H9 (cell line): Measurements from ENCODE around the gene IL24. TPM values are rescaled to one million over a fixed set of nuclear protein-coding genes. Genes with fewer than 3 reads are reported as not detected.

ENCODE experiments used
- DNase-seq: peaks from one replicate; pipeline ENCODE4 v3.0.0-alpha.2; 2017
- H2AFZ ChIP-seq: one replicate; pipeline ENCODE4 v1.6.1; 2013; ENCODE audit warnings: mild to moderate bottlenecking, low read length, control low read depth, moderate library complexity
- H2AK5ac ChIP-seq: 2 replicates; pipeline ENCODE4 v1.6.1; 2013; ENCODE audit warnings: low read length, control low read depth, mixed read lengths; ENCODE audit not compliant: insufficient read length
- H2BK120ac ChIP-seq: one replicate; pipeline ENCODE4 v1.6.1; 2013; ENCODE audit warnings: low read depth, mild to moderate bottlenecking, low read length, control low read depth, inconsistent platforms; ENCODE audit not compliant: poor library complexity, severe bottlenecking
- H2BK12ac ChIP-seq: 2 replicates; pipeline ENCODE4 v1.6.1; 2013; ENCODE audit warnings: low read length, control low read depth, mixed read lengths, low read depth; ENCODE audit not compliant: insufficient read length
- H2BK15ac ChIP-seq: 2 replicates; pipeline ENCODE4 v1.6.1; 2013; ENCODE audit warnings: low read depth, low read length, control low read depth
- H2BK20ac ChIP-seq: one replicate; pipeline ENCODE4 v1.6.1; 2013; ENCODE audit warnings: low read depth, mild to moderate bottlenecking, low read length, control low read depth, inconsistent platforms; ENCODE audit not compliant: poor library complexity, severe bottlenecking
- H2BK5ac ChIP-seq: 2 replicates; pipeline ENCODE4 v1.6.1; 2013; ENCODE audit warnings: low read length, control low read depth, mixed read lengths; ENCODE audit not compliant: insufficient read length
- H3K14ac ChIP-seq: 2 replicates; pipeline ENCODE4 v1.6.1; 2013; ENCODE audit warnings: low read length, control low read depth; ENCODE audit not compliant: insufficient read depth
- H3K18ac ChIP-seq: 2 replicates; pipeline ENCODE4 v1.6.1; 2013; ENCODE audit warnings: low read depth, mild to moderate bottlenecking, mixed read lengths, low read length, control low read depth; ENCODE audit not compliant: insufficient read length
- H3K23ac ChIP-seq: 2 replicates; pipeline ENCODE4 v1.6.1; 2013; ENCODE audit warnings: low read length, control low read depth, mixed read lengths, low read depth; ENCODE audit not compliant: insufficient read length
- H3K23me2 ChIP-seq: 2 replicates; pipeline ENCODE4 v1.6.1; 2013; ENCODE audit warnings: low read depth, mild to moderate bottlenecking, mixed read lengths, low read length, control low read depth; ENCODE audit not compliant: insufficient read length, poor library complexity, severe bottlenecking
- H3K27ac ChIP-seq: 2 replicates; pipeline ENCODE4 v1.5.1; 2013; ENCODE audit warnings: low read length, control low read depth, mixed read lengths, low read depth; ENCODE audit not compliant: insufficient read length
- H3K27me3 ChIP-seq: 2 replicates; pipeline ENCODE4 v1.6.1; 2013; ENCODE audit warnings: low read length, control low read depth, inconsistent platforms; ENCODE audit not compliant: insufficient read depth
- H3K4ac ChIP-seq: 2 replicates; pipeline ENCODE4 v1.6.1; 2013; ENCODE audit warnings: low read depth, mild to moderate bottlenecking, control low read depth, inconsistent platforms, low read length, moderate library complexity
- H3K4me1 ChIP-seq: 2 replicates; pipeline ENCODE4 v1.6.1; 2013; ENCODE audit warnings: low read length, control low read depth, inconsistent platforms; ENCODE audit not compliant: insufficient read depth
- H3K4me2 ChIP-seq: 2 replicates; pipeline ENCODE4 v1.6.1; 2013; ENCODE audit warnings: low read length, control low read depth, mixed read lengths; ENCODE audit not compliant: insufficient read length, insufficient read depth
- H3K56ac ChIP-seq: 2 replicates; pipeline ENCODE4 v1.6.1; 2013; ENCODE audit warnings: low read depth, mild to moderate bottlenecking, mixed read lengths, low read length, control low read depth; ENCODE audit not compliant: insufficient read length
- H3K79me1 ChIP-seq: 2 replicates; pipeline ENCODE4 v1.6.1; 2013; ENCODE audit warnings: low read depth, mild to moderate bottlenecking, moderate library complexity, low read length, control low read depth, inconsistent platforms; ENCODE audit not compliant: insufficient read depth, poor library complexity, severe bottlenecking
- H3K79me2 ChIP-seq: 2 replicates; pipeline ENCODE4 v1.6.1; 2013; ENCODE audit warnings: low read length, control low read depth, inconsistent platforms; ENCODE audit not compliant: insufficient read depth
- H3K9ac ChIP-seq: 2 replicates; pipeline ENCODE4 v1.6.1; 2013; ENCODE audit warnings: low read length, control low read depth, mixed read lengths; ENCODE audit not compliant: insufficient read length; ENCODE audit errors: extremely low read depth
- H3K9me3 ChIP-seq: one replicate; pipeline ENCODE4 v1.6.1; 2013; ENCODE audit warnings: low read depth, low read length, inconsistent platforms; ENCODE audit not compliant: control insufficient read depth
- H3T11ph ChIP-seq: one replicate; pipeline ENCODE4 v1.6.1; 2013; ENCODE audit warnings: mild to moderate bottlenecking, low read length, control low read depth, inconsistent platforms
- H4K20me1 ChIP-seq: one replicate; pipeline ENCODE4 v1.6.1; 2013; ENCODE audit not compliant: control insufficient read depth, insufficient read length, insufficient read depth
- H4K5ac ChIP-seq: 2 replicates; pipeline ENCODE4 v1.6.1; 2013; ENCODE audit warnings: low read depth, mild to moderate bottlenecking, mixed read lengths, low read length, control low read depth; ENCODE audit not compliant: insufficient read length
- H4K8ac ChIP-seq: replicated peaks from 2 replicates; pipeline ENCODE4 v1.6.1; 2013; ENCODE audit warnings: low read length, control low read depth, mixed read lengths, low read depth; ENCODE audit not compliant: insufficient read length
- H4K91ac ChIP-seq: 2 replicates; pipeline ENCODE4 v1.6.1; 2013; ENCODE audit warnings: low read depth, mild to moderate bottlenecking, moderate library complexity, mixed read lengths, low read length, control low read depth; ENCODE audit not compliant: insufficient read length
- H3K27ac Mint-ChIP-seq, 3 experiments: 2 replicates in 2 of 3; 3 replicates in 1 of 3; pipeline ENCODE4 v1.8.0; 2020 to 2021; ENCODE audit warnings: mixed read lengths in 3 of 3, mild to moderate bottlenecking in 1 of 3, moderate library complexity in 1 of 3
- H3K27me3 Mint-ChIP-seq: 2 replicates; pipeline ENCODE4 v1.8.0; 2021; ENCODE audit warnings: low read depth, mild to moderate bottlenecking, moderate library complexity, mixed read lengths
- H3K36me3 Mint-ChIP-seq, 3 experiments: 2 replicates in 2 of 3; 3 replicates in 1 of 3; pipeline ENCODE4 v1.8.0; 2020 to 2021; ENCODE audit warnings: low read depth in 3 of 3, mixed read lengths in 3 of 3; ENCODE audit not compliant: insufficient read depth in 1 of 3
- H3K4me1 Mint-ChIP-seq, 2 experiments: 2 replicates each; pipeline ENCODE4 v1.8.0; 2020; ENCODE audit warnings: mixed read lengths in 2 of 2
- H3K4me3 Mint-ChIP-seq, 2 experiments: 2 replicates in 1 of 2; 3 replicates in 1 of 2; pipeline ENCODE4 v1.8.0; 2020 to 2021; ENCODE audit warnings: mild to moderate bottlenecking in 2 of 2, mixed read lengths in 2 of 2, moderate library complexity in 1 of 2
- H3K9me3 Mint-ChIP-seq, 2 experiments: 2 replicates in 1 of 2; 3 replicates in 1 of 2; pipeline ENCODE4 v1.8.0; 2020; ENCODE audit warnings: mild to moderate bottlenecking in 2 of 2, mixed read lengths in 2 of 2, moderate library complexity in 1 of 2
- WGBS: extraction: QIAGEN DNeasy Blood & Tissue Kit; methylation state at CpG from one replicate; pipeline ENCODE4 v1.1.7; 2013; ENCODE audit warnings: missing lambda C conversion rate, low lambda C conversion rate, mixed read lengths; ENCODE audit not compliant: insufficient read length; ENCODE audit errors: extremely low coverage; 5-methylcytosine and 5-hydroxymethylcytosine counted together
- total RNA-seq: library from RNA; stranded (reverse); gene quantifications from 2 replicates; pipeline ENCODE4 v1.2.1, GENCODE V29; 2021
- TF ChIP-seq, protein P1 (sequence below): fragments of 200-600 bp; sonication (generic); conservative IDR thresholded peaks from 3 replicates; pipeline ENCODE4 v1.8.0; 2021; ENCODE audit warnings: antibody characterized with exemption, mild to moderate bottlenecking

The IL24 gene
- total RNA-seq, 1 experiment from 2014 or later: not detected

DNA sequence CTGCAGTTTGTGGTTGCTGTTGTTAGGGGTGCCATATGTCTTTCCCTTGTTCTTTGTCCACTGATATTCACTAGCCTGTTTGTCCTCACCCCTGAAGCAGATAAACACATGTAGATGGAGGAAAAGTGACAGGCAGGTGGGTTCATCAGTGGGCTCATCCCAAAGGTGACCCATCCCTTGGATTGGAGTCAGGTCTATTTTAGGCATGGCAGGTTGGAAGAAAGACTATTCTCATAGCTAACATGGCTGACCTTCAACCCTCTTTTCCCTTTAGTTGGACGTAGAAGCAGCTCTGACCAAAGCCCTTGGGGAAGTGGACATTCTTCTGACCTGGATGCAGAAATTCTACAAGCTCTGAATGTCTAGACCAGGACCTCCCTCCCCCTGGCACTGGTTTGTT lies 5.5 kb downstream of the IL24 start:
- H2BK20ac ChIP-seq: no peak overlapping the region
- H2AFZ ChIP-seq: no peak overlapping the region
- Mint-ChIP-seq H3K9me3 (no peaks in the 10 kb centered on the region), H3K4me3 (no peak overlapping the region), H3K27ac (no peak overlapping the region), H3K4me1 (peaks cover 3 to 8% of the 10 kb centered on the region in 2 experiments; a peak in 3 of 4 replicates), H3K36me3 (no peaks in the 10 kb centered on the region; a peak in 1 of 7 replicates), H3K27me3 (peaks cover 43% of the 10 kb centered on the region)
- H2BK5ac ChIP-seq: no peak overlapping the region
- no peak overlapping the region for H2BK12ac ChIP-seq
- no peak overlapping the region for H3K4ac ChIP-seq
- H2BK120ac ChIP-seq: no peak overlapping the region
- no peaks in the 10 kb centered on the region for H3K79me1 ChIP-seq
- H3K27ac ChIP-seq: no peak overlapping the region
- H4K20me1 ChIP-seq: no peaks in the 10 kb centered on the region
- H4K5ac ChIP-seq: no peak overlapping the region
- H3K9ac ChIP-seq: no peak overlapping the region
- H2AK5ac ChIP-seq: no peak overlapping the region
- H3K27me3 ChIP-seq: no peaks in the 10 kb centered on the region
- H4K91ac ChIP-seq: no peak overlapping the region
- H4K8ac ChIP-seq: no peak overlapping the region
- no peaks in the 10 kb centered on the region for H3K4me1 ChIP-seq
- no peak overlapping the region for H3K56ac ChIP-seq
- no peak overlapping the region for H3T11ph ChIP-seq
- H3K14ac ChIP-seq: no peak overlapping the region
- TF ChIP-seq, protein P1, sequence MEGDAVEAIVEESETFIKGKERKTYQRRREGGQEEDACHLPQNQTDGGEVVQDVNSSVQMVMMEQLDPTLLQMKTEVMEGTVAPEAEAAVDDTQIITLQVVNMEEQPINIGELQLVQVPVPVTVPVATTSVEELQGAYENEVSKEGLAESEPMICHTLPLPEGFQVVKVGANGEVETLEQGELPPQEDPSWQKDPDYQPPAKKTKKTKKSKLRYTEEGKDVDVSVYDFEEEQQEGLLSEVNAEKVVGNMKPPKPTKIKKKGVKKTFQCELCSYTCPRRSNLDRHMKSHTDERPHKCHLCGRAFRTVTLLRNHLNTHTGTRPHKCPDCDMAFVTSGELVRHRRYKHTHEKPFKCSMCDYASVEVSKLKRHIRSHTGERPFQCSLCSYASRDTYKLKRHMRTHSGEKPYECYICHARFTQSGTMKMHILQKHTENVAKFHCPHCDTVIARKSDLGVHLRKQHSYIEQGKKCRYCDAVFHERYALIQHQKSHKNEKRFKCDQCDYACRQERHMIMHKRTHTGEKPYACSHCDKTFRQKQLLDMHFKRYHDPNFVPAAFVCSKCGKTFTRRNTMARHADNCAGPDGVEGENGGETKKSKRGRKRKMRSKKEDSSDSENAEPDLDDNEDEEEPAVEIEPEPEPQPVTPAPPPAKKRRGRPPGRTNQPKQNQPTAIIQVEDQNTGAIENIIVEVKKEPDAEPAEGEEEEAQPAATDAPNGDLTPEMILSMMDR: no peak
- no peak overlapping the region for H2BK15ac ChIP-seq
- no peaks in the 10 kb centered on the region for H3K23me2 ChIP-seq
- no peak overlapping the region for H3K4me2 ChIP-seq
- no CpG with 5 or more reads among the region's 1 CpG for WGBS
- no peak overlapping the region for H3K23ac ChIP-seq
- DNase-seq: no peak
- H3K18ac ChIP-seq: no peak overlapping the region
- H3K9me3 ChIP-seq: no peaks in the 10 kb centered on the region
- H3K79me2 ChIP-seq: no peaks in the 10 kb centered on the region
